Measurements from ENCODE around the gene SLC16A10.

- no peak for TF ChIP-seq POLR2A (IDR thresholded peaks at IDR 0.05; ENCODE audit: low read depth, low read length)
- TF ChIP-seq TAF1 (IDR thresholded peaks at IDR 0.05; ENCODE audit: low read depth, low read length): no peak
These were observed 11.1 kb upstream of the SLC16A10 start for GRCh38 chr6:111076024-111076695.
